SIG-M5 (cell line): Measurements from ENCODE around the gene INPP5K.
"Not testable (repeated sequence)": the region's sequence is repeated elsewhere in the genome, so short reads cannot be mapped to it uniquely, and the experiment has no call there.

ENCODE experiments used
- DNase-seq: peaks from one replicate; lab custom pipeline; 2025; lab: John Stamatoyannopoulos, UW

INPP5K gene

DNA sequence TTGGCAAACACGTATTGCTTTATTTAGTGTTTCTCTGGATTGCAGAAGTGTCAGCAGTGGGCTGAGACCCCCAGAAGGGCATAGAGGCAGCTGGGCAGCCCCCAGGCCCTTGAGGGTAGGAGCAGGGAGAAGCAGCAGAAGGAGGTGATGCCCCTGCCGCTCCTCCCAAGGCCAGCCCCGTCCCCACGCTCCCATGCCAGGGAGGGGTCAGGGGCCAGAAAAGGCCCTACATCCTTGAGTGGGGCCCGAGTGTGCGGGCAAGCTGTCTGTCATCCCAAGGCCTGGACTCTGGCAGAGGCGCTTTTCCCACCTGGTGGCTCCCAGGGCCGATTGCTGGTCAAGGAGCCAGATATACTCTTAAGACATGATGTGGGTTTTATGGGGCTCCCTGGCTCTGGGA, 52.2 kb downstream of the INPP5K start:
- DNase-seq, result no peak

GRCh38 chr17:1462164-1463112, 54.0 kb downstream of the INPP5K start:
- no peak for DNase-seq

DNA sequence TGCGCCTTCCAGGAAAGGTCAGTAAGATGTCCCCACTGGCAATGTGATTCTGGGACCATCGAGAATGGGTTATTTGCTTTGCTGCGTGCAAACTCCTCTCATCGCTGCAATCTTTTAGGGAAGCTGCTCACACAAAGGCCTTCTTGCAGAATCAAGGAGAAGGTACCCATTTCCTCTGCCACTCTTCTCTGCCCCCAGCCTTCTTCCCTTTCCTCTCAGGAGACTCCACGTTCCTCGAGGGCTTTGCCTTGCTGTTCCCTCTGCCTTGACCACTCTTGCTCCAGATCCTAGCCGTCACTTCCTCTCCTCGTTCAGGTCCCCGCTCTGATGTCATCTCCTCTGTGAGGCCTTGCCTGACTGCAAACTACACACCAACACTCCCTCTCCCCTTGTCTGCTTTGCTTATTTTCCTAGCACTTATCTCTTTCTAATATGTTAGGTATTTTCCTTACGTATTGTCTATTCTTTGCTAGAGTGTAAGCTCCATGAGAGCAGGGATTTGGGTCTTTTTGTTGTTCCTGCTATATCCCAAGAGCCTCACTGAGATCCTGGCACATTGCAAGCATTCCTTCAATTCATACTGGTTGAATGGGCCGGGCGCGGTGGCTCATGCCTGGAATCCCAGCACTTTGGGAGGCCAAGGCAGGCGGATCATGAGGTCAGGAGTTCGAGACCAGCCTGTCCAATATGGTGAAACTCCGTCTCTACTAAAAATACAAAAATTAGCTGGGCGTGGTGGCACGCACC, 55.0 kb downstream of the INPP5K start:
- DNase-seq, result no peak

- DNase-seq, result no peak
Observed at GRCh38 chr17:1460233-1460632, 56.2 kb downstream of the INPP5K start.

DNA sequence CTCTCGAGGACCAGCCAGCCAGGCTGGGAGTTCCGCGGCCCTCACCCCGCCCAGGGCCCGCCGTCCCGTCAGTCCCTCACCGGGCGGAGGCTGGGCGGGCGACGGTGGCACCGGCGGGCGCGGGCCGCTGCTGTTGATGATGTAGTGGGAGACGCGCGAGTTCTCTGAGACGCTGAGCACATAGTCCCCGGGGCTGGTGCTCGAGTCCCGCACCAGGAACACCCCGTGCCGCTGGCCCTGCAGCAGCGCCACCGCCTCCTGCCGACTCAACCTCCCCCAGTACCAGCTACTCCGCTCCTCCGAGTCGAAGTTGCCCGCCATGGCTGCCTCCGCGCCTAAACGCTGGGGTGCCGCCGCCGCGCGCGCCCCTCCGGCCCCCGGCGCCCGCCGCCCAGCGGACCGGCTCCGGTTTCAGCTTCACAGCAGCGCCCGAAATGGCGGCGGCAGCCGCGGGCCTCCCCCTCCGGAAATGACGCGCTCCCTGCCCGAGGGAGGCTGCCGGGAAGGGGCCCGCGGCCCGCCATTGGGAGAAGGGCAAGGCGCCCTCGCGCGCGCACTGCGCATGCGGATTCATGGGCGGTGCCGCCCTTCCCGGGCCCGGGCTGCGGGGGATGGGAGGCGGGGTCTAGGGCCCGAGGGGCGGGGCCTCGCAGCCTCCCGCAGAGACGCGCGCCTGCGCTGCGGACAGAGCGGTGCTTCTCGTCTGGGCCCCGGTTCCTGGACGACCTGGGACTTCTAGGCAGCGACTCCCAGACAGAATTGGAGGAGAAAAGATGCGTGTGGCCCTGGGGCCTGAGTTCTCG, 60.4 kb downstream of the INPP5K start, which contains the start of gene CRK:
Gene CRK (minus strand): TSS at position 436 of the 803 bp plus-strand sequence. CDS start 115 bp downstream, at position 321.
- no peak for DNase-seq

DNA sequence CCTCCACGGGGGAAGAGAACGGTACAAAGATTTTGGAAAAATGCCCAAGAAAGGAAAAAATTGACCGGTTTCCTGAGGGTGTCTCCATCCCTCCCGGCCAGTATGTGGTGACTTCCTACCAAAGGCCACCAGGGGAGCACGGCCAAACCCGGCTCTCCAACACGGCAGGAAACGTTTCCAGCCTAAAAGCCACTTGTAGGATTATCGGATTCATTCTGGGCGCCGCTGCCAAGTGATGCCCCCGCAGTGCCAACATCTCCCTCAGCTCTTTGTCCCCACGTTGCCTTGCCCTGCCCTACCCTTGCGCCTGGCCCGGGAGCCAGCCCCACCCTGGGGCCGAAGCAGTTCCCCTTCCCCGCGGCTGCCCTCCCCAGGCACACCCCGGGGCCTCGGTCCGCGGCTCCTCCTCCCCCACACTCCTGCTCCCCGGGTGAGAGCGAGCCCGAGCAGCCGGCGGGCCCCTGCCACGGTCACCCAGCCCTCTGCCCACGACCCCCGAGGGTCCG, 61.1 kb downstream of the INPP5K start:
- DNase-seq, result no peak

GRCh38 chr17:1454541-1454940, 61.9 kb downstream of the INPP5K start:
- no peak for DNase-seq

DNA sequence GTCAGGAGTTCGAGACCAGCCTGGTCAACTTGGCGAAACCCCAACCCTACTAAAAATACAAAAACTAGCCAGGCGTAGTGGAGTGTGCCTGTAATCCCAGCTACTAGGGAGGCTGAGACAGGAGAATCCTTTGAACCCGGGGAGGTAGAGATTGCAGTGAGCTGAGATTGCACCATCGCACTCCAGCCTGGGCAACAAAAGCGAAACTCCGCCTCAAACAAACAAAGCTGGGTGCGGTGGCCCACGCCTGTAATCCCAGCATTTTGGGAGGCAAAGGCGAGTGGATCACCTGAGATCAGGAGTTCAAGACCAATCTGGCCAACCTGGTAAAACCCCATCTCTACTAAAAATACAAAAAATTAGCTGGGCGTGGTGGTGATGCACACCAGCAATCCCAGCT, 62.7 kb downstream of the INPP5K start:
- not testable (repeated sequence) for DNase-seq

DNA sequence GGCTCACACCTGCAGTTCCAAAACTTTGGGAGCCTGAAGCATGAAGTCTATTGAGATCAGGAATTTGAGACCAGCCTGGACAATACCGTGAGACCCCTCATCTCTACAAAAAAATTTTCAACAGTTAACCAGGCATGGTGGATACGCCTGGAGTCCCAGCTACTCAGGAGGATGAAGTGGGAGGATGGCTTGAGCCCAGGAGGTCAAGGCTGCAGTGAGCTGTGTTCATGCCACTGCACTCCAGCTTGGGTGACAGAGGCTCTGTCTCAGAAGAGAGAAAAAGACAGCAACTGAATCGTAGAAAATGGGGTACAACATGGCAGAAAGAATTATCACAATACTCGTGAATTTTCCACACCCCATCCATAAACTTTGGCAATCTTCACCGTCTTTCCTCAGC, 63.6 kb downstream of the INPP5K start:
- no peak for DNase-seq

- not testable (repeated sequence) for DNase-seq
Observed at GRCh38 chr17:1450261-1450660, 66.2 kb downstream of the INPP5K start.

DNA sequence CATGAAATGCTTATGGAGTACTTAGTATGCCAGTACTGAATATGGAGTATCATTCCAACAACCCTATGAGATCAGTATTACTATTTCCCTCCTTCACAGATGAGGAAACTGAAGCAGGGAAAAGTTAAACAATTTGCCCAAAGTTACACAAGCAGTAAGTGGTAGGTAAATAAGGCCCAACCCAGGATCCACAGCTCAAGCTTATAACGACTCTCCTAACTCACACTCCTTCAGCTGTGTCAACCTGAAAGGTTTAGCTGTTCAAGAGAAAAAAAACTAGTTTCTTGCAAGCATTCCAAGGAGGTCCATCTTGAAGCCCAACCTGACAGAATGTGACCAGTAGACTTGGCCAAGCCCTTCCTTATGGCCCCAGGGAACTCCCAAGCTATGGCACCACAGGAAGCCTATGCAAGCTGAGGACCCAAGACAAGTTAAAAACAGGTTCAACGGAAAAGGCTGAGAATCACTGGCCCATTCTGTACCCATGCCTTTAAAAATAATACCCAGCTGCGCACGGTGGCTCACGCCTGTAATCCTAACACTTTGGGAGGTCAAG, 66.9 kb downstream of the INPP5K start:
- no peak for DNase-seq

DNA sequence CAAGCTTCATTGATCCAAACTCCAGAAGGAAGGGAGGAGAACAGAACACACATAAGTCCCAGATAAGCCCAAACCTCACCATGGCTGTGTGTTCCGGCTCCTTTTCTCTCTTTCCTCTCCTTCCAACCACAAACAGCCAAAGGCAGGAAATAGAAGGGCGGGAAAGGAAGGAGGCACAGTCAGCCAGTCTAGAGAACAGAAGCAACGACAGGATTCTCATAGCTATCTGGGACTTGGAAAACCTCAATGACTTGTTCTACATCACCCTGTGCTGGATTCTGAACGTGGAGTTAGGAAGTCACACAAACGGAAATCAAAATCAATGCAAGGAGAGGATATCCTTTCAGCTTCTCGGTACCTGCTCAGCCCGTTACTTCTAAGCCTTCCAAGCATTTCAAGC, 69.4 kb downstream of the INPP5K start:
- DNase-seq, result no peak

DNA sequence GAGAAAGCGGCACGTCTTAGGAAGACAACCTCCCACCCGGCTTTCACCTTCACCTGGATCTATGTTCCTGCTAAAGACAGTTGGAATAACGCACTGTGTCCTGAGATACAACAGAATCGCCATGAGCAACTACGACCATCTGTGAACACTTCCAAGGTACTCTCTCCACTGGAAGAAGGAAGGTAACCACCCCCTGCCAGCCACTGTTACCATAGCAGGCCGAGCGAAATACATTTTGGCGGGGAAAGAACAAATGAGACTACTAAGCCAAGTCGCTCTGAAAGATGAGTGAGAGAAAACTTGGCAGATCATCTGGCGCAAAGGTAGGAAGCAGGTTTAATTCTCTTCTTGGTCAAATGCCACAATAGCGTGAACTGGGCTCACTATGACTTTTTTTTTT, 70.2 kb downstream of the INPP5K start:
- DNase-seq, result no peak

- not testable (repeated sequence) for DNase-seq
Observed at GRCh38 chr17:1445695-1446094, 70.7 kb downstream of the INPP5K start.
